Measurements from ENCODE around the gene GJD2. TPM values are rescaled to one million over a fixed set of nuclear protein-coding genes. Genes with fewer than 3 reads are reported as not detected.

GJD2 gene
- total RNA-seq, 1 donor from 2014 or later = not detected

GRCh38 chr15:34719695-34720094 lies 35.1 kb downstream of the GJD2 start:
- DNase-seq (no peak), ATAC-seq (ENCODE audit: low read depth) (no peak)
- no peak overlapping the region for H3K4me3 Mint-ChIP-seq
- TF ChIP-seq, protein P1, sequence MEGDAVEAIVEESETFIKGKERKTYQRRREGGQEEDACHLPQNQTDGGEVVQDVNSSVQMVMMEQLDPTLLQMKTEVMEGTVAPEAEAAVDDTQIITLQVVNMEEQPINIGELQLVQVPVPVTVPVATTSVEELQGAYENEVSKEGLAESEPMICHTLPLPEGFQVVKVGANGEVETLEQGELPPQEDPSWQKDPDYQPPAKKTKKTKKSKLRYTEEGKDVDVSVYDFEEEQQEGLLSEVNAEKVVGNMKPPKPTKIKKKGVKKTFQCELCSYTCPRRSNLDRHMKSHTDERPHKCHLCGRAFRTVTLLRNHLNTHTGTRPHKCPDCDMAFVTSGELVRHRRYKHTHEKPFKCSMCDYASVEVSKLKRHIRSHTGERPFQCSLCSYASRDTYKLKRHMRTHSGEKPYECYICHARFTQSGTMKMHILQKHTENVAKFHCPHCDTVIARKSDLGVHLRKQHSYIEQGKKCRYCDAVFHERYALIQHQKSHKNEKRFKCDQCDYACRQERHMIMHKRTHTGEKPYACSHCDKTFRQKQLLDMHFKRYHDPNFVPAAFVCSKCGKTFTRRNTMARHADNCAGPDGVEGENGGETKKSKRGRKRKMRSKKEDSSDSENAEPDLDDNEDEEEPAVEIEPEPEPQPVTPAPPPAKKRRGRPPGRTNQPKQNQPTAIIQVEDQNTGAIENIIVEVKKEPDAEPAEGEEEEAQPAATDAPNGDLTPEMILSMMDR (IDR thresholded peaks at IDR 0.05) = no peak
- ChIA-PET CTCF (no interaction called here), POLR2A (no interaction called here)
- no peaks in the 10 kb centered on the region for H3K4me1 Mint-ChIP-seq
- H3K27ac Mint-ChIP-seq = no peak overlapping the region
- intact Hi-C loops (cut with micrococcal nuclease) = no loop called here
- peaks cover 29% of the 10 kb centered on the region for H3K27me3 Mint-ChIP-seq
- no peaks in the 10 kb centered on the region for H3K9me3 Mint-ChIP-seq
- no peaks in the 10 kb centered on the region for H3K36me3 Mint-ChIP-seq (ENCODE audit: low read depth)

- no peaks in the 10 kb centered on the region for H3K36me3 Mint-ChIP-seq (ENCODE audit: low read depth)
These were observed 35.8 kb downstream of the GJD2 start for GRCh38 chr15:34718681-34719665.

GRCh38 chr15:34717729-34718128 lies 37.1 kb downstream of the GJD2 start:
- intact Hi-C loops (cut with micrococcal nuclease) = no loop called here
- no peaks in the 10 kb centered on the region for H3K4me1 Mint-ChIP-seq
- POLR2A ChIA-PET = no interaction called here
- no peaks in the 10 kb centered on the region for H3K36me3 Mint-ChIP-seq (ENCODE audit: low read depth)
- H3K9me3 Mint-ChIP-seq = no peaks in the 10 kb centered on the region
- DNase-seq (no peak), ATAC-seq (ENCODE audit: low read depth) (no peak)
- TF ChIP-seq, protein P1 (IDR thresholded peaks at IDR 0.05) = no peak
- H3K4me3 Mint-ChIP-seq = no peak overlapping the region
- H3K27ac Mint-ChIP-seq = no peak overlapping the region
- CTCF ChIA-PET = no interaction called here
- H3K27me3 Mint-ChIP-seq = peaks cover 25% of the 10 kb centered on the region

More at GRCh38 chr15:34718681-34719665, 35.8 kb downstream of the GJD2 start:
- no peak overlapping the region for H3K27ac Mint-ChIP-seq
- H3K4me1 Mint-ChIP-seq = no peaks in the 10 kb centered on the region
- H3K27me3 Mint-ChIP-seq = peaks cover 28% of the 10 kb centered on the region
- ChIA-PET POLR2A (no interaction called here), CTCF (no interaction called here)
- TF ChIP-seq, protein P1 (IDR thresholded peaks at IDR 0.05) = no peak
- no peak overlapping the region for H3K4me3 Mint-ChIP-seq
- no peaks in the 10 kb centered on the region for H3K9me3 Mint-ChIP-seq
- DNase-seq (no peak), ATAC-seq (ENCODE audit: low read depth) (no peak)
- intact Hi-C loops (cut with micrococcal nuclease) = no loop called here

DNA sequence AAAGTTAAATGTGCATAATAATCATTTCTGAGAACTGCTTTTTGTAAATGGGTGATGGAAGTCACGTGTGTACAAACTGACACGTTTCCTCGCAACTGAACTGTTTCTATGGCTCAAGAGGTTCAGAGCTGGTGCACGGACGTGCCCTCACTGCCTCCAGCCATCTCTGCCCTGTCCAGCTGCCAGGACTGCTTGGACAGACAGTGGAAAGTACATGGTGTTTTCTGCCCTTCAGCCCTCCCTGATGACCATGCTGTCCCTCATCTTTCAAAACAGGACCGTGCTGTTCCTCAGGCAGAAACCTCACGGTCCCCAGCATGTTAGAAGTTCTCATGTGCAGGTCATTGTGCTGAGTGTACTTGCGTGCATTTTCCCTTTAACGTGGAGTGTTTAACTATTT lies 38.7 kb downstream of the GJD2 start:
- no peak for ATAC-seq (ENCODE audit: low read depth)
- ChIA-PET POLR2A (no interaction called here), CTCF (no interaction called here)
- H3K27ac Mint-ChIP-seq = no peak overlapping the region
- intact Hi-C loops (cut with micrococcal nuclease) = no loop called here
- TF ChIP-seq, protein P1 (IDR thresholded peaks at IDR 0.05) = no peak
- H3K36me3 Mint-ChIP-seq (ENCODE audit: low read depth) = no peaks in the 10 kb centered on the region
- H3K9me3 Mint-ChIP-seq = no peaks in the 10 kb centered on the region
- peaks cover 22% of the 10 kb centered on the region for H3K27me3 Mint-ChIP-seq
- DNase-seq = no peak
- H3K4me1 Mint-ChIP-seq = no peaks in the 10 kb centered on the region
- no peak overlapping the region for H3K4me3 Mint-ChIP-seq

- ATAC-seq (ENCODE audit: low read depth) = no peak
- Mint-ChIP-seq H3K4me1 (no peaks in the 10 kb centered on the region), H3K27me3 (peaks cover 18% of the 10 kb centered on the region), H3K36me3 (ENCODE audit: low read depth) (no peaks in the 10 kb centered on the region), H3K27ac (no peak overlapping the region), H3K9me3 (no peaks in the 10 kb centered on the region), H3K4me3 (no peak overlapping the region)
- ChIA-PET CTCF (no interaction called here), POLR2A (no interaction called here)
- TF ChIP-seq, protein P1 (IDR thresholded peaks at IDR 0.05) = no peak
- no peak for DNase-seq
- intact Hi-C loops (cut with micrococcal nuclease) = no loop called here
These were observed 40.2 kb downstream of the GJD2 start for GRCh38 chr15:34714476-34715121.
